H9 (cell line): ENCODE data around the gene AGBL3. TPM values are rescaled to one million over a fixed set of nuclear protein-coding genes. Genes with fewer than 3 reads are reported as not detected.

Source experiments
- DNase-seq: peaks from one replicate; pipeline ENCODE4 v3.0.0-alpha.2; 2017
- H2AFZ ChIP-seq: one replicate; pipeline ENCODE4 v1.6.1; 2013; ENCODE audit warnings: mild to moderate bottlenecking, low read length, control low read depth, moderate library complexity
- H2AK5ac ChIP-seq: 2 replicates; pipeline ENCODE4 v1.6.1; 2013; ENCODE audit warnings: low read length, control low read depth, mixed read lengths; ENCODE audit not compliant: insufficient read length
- H2BK120ac ChIP-seq: one replicate; pipeline ENCODE4 v1.6.1; 2013; ENCODE audit warnings: low read depth, mild to moderate bottlenecking, low read length, control low read depth, inconsistent platforms; ENCODE audit not compliant: poor library complexity, severe bottlenecking
- H2BK12ac ChIP-seq: 2 replicates; pipeline ENCODE4 v1.6.1; 2013; ENCODE audit warnings: low read length, control low read depth, mixed read lengths, low read depth; ENCODE audit not compliant: insufficient read length
- H2BK15ac ChIP-seq: 2 replicates; pipeline ENCODE4 v1.6.1; 2013; ENCODE audit warnings: low read depth, low read length, control low read depth
- H2BK20ac ChIP-seq: one replicate; pipeline ENCODE4 v1.6.1; 2013; ENCODE audit warnings: low read depth, mild to moderate bottlenecking, low read length, control low read depth, inconsistent platforms; ENCODE audit not compliant: poor library complexity, severe bottlenecking
- H2BK5ac ChIP-seq: 2 replicates; pipeline ENCODE4 v1.6.1; 2013; ENCODE audit warnings: low read length, control low read depth, mixed read lengths; ENCODE audit not compliant: insufficient read length
- H3K14ac ChIP-seq: 2 replicates; pipeline ENCODE4 v1.6.1; 2013; ENCODE audit warnings: low read length, control low read depth; ENCODE audit not compliant: insufficient read depth
- H3K18ac ChIP-seq: 2 replicates; pipeline ENCODE4 v1.6.1; 2013; ENCODE audit warnings: low read depth, mild to moderate bottlenecking, mixed read lengths, low read length, control low read depth; ENCODE audit not compliant: insufficient read length
- H3K23ac ChIP-seq: 2 replicates; pipeline ENCODE4 v1.6.1; 2013; ENCODE audit warnings: low read length, control low read depth, mixed read lengths, low read depth; ENCODE audit not compliant: insufficient read length
- H3K23me2 ChIP-seq: 2 replicates; pipeline ENCODE4 v1.6.1; 2013; ENCODE audit warnings: low read depth, mild to moderate bottlenecking, mixed read lengths, low read length, control low read depth; ENCODE audit not compliant: insufficient read length, poor library complexity, severe bottlenecking
- H3K27ac ChIP-seq: 2 replicates; pipeline ENCODE4 v1.5.1; 2013; ENCODE audit warnings: low read length, control low read depth, mixed read lengths, low read depth; ENCODE audit not compliant: insufficient read length
- H3K27me3 ChIP-seq: 2 replicates; pipeline ENCODE4 v1.6.1; 2013; ENCODE audit warnings: low read length, control low read depth, inconsistent platforms; ENCODE audit not compliant: insufficient read depth
- H3K4ac ChIP-seq: 2 replicates; pipeline ENCODE4 v1.6.1; 2013; ENCODE audit warnings: low read depth, mild to moderate bottlenecking, control low read depth, inconsistent platforms, low read length, moderate library complexity
- H3K4me1 ChIP-seq: 2 replicates; pipeline ENCODE4 v1.6.1; 2013; ENCODE audit warnings: low read length, control low read depth, inconsistent platforms; ENCODE audit not compliant: insufficient read depth
- H3K4me2 ChIP-seq: 2 replicates; pipeline ENCODE4 v1.6.1; 2013; ENCODE audit warnings: low read length, control low read depth, mixed read lengths; ENCODE audit not compliant: insufficient read length, insufficient read depth
- H3K56ac ChIP-seq: 2 replicates; pipeline ENCODE4 v1.6.1; 2013; ENCODE audit warnings: low read depth, mild to moderate bottlenecking, mixed read lengths, low read length, control low read depth; ENCODE audit not compliant: insufficient read length
- H3K79me1 ChIP-seq: 2 replicates; pipeline ENCODE4 v1.6.1; 2013; ENCODE audit warnings: low read depth, mild to moderate bottlenecking, moderate library complexity, low read length, control low read depth, inconsistent platforms; ENCODE audit not compliant: insufficient read depth, poor library complexity, severe bottlenecking
- H3K79me2 ChIP-seq: 2 replicates; pipeline ENCODE4 v1.6.1; 2013; ENCODE audit warnings: low read length, control low read depth, inconsistent platforms; ENCODE audit not compliant: insufficient read depth
- H3K9ac ChIP-seq: 2 replicates; pipeline ENCODE4 v1.6.1; 2013; ENCODE audit warnings: low read length, control low read depth, mixed read lengths; ENCODE audit not compliant: insufficient read length; ENCODE audit errors: extremely low read depth
- H3K9me3 ChIP-seq: one replicate; pipeline ENCODE4 v1.6.1; 2013; ENCODE audit warnings: low read depth, low read length, inconsistent platforms; ENCODE audit not compliant: control insufficient read depth
- H3T11ph ChIP-seq: one replicate; pipeline ENCODE4 v1.6.1; 2013; ENCODE audit warnings: mild to moderate bottlenecking, low read length, control low read depth, inconsistent platforms
- H4K20me1 ChIP-seq: one replicate; pipeline ENCODE4 v1.6.1; 2013; ENCODE audit not compliant: control insufficient read depth, insufficient read length, insufficient read depth
- H4K5ac ChIP-seq: 2 replicates; pipeline ENCODE4 v1.6.1; 2013; ENCODE audit warnings: low read depth, mild to moderate bottlenecking, mixed read lengths, low read length, control low read depth; ENCODE audit not compliant: insufficient read length
- H4K8ac ChIP-seq: replicated peaks from 2 replicates; pipeline ENCODE4 v1.6.1; 2013; ENCODE audit warnings: low read length, control low read depth, mixed read lengths, low read depth; ENCODE audit not compliant: insufficient read length
- H4K91ac ChIP-seq: 2 replicates; pipeline ENCODE4 v1.6.1; 2013; ENCODE audit warnings: low read depth, mild to moderate bottlenecking, moderate library complexity, mixed read lengths, low read length, control low read depth; ENCODE audit not compliant: insufficient read length
- H3K27ac Mint-ChIP-seq, 3 experiments: 2 replicates in 2 of 3; 3 replicates in 1 of 3; pipeline ENCODE4 v1.8.0; 2020 to 2021; ENCODE audit warnings: mixed read lengths in 3 of 3, mild to moderate bottlenecking in 1 of 3, moderate library complexity in 1 of 3
- H3K27me3 Mint-ChIP-seq: 2 replicates; pipeline ENCODE4 v1.8.0; 2021; ENCODE audit warnings: low read depth, mild to moderate bottlenecking, moderate library complexity, mixed read lengths
- H3K36me3 Mint-ChIP-seq, 3 experiments: 2 replicates in 2 of 3; 3 replicates in 1 of 3; pipeline ENCODE4 v1.8.0; 2020 to 2021; ENCODE audit warnings: low read depth in 3 of 3, mixed read lengths in 3 of 3; ENCODE audit not compliant: insufficient read depth in 1 of 3
- H3K4me1 Mint-ChIP-seq, 2 experiments: 2 replicates each; pipeline ENCODE4 v1.8.0; 2020; ENCODE audit warnings: mixed read lengths in 2 of 2
- H3K4me3 Mint-ChIP-seq, 2 experiments: 2 replicates in 1 of 2; 3 replicates in 1 of 2; pipeline ENCODE4 v1.8.0; 2020 to 2021; ENCODE audit warnings: mild to moderate bottlenecking in 2 of 2, mixed read lengths in 2 of 2, moderate library complexity in 1 of 2
- H3K9me3 Mint-ChIP-seq, 2 experiments: 2 replicates in 1 of 2; 3 replicates in 1 of 2; pipeline ENCODE4 v1.8.0; 2020; ENCODE audit warnings: mild to moderate bottlenecking in 2 of 2, mixed read lengths in 2 of 2, moderate library complexity in 1 of 2
- WGBS: extraction: QIAGEN DNeasy Blood & Tissue Kit; methylation state at CpG from one replicate; pipeline ENCODE4 v1.1.7; 2013; ENCODE audit warnings: missing lambda C conversion rate, low lambda C conversion rate, mixed read lengths; ENCODE audit not compliant: insufficient read length; ENCODE audit errors: extremely low coverage; 5-methylcytosine and 5-hydroxymethylcytosine counted together
- total RNA-seq: library from RNA; stranded (reverse); gene quantifications from 2 replicates; pipeline ENCODE4 v1.2.1, GENCODE V29; 2021
- TF ChIP-seq, protein P1 (sequence below): fragments of 200-600 bp; sonication (generic); conservative IDR thresholded peaks from 3 replicates; pipeline ENCODE4 v1.8.0; 2021; ENCODE audit warnings: antibody characterized with exemption, mild to moderate bottlenecking

AGBL3 gene
- total RNA-seq, 1 experiment from 2014 or later: 2.4 TPM

DNA sequence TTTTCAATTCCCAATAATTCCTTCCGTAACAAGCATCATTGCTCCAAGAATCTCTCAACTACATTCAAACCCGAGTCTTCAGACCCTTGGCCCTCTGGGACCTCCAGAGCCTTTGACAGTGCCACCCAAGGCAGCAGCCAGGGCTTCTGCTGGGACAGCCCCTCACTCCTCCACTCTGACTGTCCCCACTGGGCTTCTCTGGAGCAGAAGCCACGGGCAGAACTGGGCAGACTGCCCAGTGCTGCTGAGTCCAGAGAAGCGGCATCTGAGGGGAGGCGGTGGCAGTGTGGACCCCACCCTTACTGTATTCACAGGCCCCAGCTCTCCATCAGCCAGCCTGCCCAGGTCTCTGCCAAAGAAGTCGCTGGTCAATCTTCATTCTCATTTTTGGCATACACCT, 175.4 kb downstream of the AGBL3 start:
- no peak overlapping the region for H3K56ac ChIP-seq
- no peak overlapping the region for H3K9ac ChIP-seq
- no peak overlapping the region for H3K18ac ChIP-seq
- no peak overlapping the region for H3K4ac ChIP-seq
- H2BK5ac ChIP-seq: no peak overlapping the region
- no peak overlapping the region for H4K5ac ChIP-seq
- H3K23ac ChIP-seq: no peak overlapping the region
- H3K27me3 ChIP-seq: no peaks in the 10 kb centered on the region
- no peaks in the 10 kb centered on the region for H3K79me2 ChIP-seq
- 100% methylated on average over 1 of the region's 6 CpGs for WGBS
- peaks cover 32 to 40% of the 10 kb centered on the region in 2 experiments for H3K9me3 Mint-ChIP-seq
- H3K14ac ChIP-seq: no peak overlapping the region
- no peak overlapping the region for H2AK5ac ChIP-seq
- TF ChIP-seq, protein P1, sequence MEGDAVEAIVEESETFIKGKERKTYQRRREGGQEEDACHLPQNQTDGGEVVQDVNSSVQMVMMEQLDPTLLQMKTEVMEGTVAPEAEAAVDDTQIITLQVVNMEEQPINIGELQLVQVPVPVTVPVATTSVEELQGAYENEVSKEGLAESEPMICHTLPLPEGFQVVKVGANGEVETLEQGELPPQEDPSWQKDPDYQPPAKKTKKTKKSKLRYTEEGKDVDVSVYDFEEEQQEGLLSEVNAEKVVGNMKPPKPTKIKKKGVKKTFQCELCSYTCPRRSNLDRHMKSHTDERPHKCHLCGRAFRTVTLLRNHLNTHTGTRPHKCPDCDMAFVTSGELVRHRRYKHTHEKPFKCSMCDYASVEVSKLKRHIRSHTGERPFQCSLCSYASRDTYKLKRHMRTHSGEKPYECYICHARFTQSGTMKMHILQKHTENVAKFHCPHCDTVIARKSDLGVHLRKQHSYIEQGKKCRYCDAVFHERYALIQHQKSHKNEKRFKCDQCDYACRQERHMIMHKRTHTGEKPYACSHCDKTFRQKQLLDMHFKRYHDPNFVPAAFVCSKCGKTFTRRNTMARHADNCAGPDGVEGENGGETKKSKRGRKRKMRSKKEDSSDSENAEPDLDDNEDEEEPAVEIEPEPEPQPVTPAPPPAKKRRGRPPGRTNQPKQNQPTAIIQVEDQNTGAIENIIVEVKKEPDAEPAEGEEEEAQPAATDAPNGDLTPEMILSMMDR: no peak
- no peak overlapping the region for H2AFZ ChIP-seq
- H3K4me3 Mint-ChIP-seq: no peak overlapping the region
- DNase-seq: no peak
- H4K20me1 ChIP-seq: no peaks in the 10 kb centered on the region
- H3K36me3 Mint-ChIP-seq: peaks cover 66 to 91% (median 89%) of the 10 kb centered on the region in 3 experiments
- peaks cover 4% of the 10 kb centered on the region; the same call in 1 of the 2 replicates for H3K4me1 ChIP-seq
- H3K4me2 ChIP-seq: no peak overlapping the region
- no peak overlapping the region for H2BK120ac ChIP-seq
- no peak overlapping the region for H2BK12ac ChIP-seq
- no peak overlapping the region for H4K8ac ChIP-seq
- H3K9me3 ChIP-seq: no peaks in the 10 kb centered on the region
- H3K79me1 ChIP-seq: no peaks in the 10 kb centered on the region
- no peak overlapping the region for H3K27ac ChIP-seq
- H2BK20ac ChIP-seq: no peak overlapping the region
- peaks cover 12 to 21% of the 10 kb centered on the region in 2 experiments for H3K4me1 Mint-ChIP-seq
- H3K27ac Mint-ChIP-seq: no peak overlapping the region
- no peaks in the 10 kb centered on the region for H3K23me2 ChIP-seq
- H3K27me3 Mint-ChIP-seq: peaks cover under 1% of the 10 kb centered on the region; the same call in 1 of the 2 replicates
- H3T11ph ChIP-seq: no peak overlapping the region
- no peak overlapping the region for H4K91ac ChIP-seq
- H2BK15ac ChIP-seq: no peak overlapping the region
